Measurements from ENCODE around the gene CALN1. TPM values are rescaled to one million over a fixed set of nuclear protein-coding genes. Genes with fewer than 3 reads are reported as not detected.

The CALN1 gene
- under 1 TPM in 1 of 2 donors, not detected in 1; under 0.01 TPM for total RNA-seq

DNA sequence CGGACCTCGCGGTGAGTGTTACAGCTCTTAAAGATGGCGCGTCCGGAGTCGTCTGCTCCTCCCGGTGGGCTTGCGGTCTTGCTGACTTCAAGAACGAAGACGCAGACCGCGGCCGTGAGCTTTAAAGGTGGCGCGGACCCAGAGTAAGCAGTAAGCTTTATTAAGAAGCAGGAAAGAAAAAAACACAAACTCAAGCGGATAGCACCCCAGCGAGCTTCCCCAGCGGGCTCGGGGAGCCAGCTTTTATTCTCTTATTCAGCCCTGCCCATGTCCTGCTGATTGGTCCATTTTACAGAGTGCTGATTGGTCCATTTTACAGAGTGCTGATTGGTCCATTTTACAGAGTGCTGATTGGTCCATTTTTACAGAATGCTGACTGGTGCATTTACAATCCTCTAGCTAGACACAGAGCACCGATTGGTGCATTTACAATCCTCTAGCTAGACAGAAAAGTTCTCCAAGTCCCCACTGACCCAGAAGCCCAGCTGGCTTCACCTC lies at the start of gene CALN1:
Gene CALN1, minus strand, starts transcription at position 218 of the 498 bp plus-strand sequence.

Small RNAs within 50 kb of the gene (small RNA-seq; reads per million reads assigned to genes)
- gene AC005011.1, result 0 reads per million in 2 donors
- gene RNA5SP232, result 0.04 to 0.17 reads per million in 2 donors

Measured in melanocyte of skin (primary cell).